Measurements from ENCODE around the gene SLC37A4. TPM values are rescaled to one million over a fixed set of nuclear protein-coding genes. Genes with fewer than 3 reads are reported as not detected.
"Not testable (repeated sequence)": the region's sequence is repeated elsewhere in the genome, so short reads cannot be mapped to it uniquely, and the experiment has no call there.

Gene SLC37A4
- total RNA-seq, 4 donors from 2014 or later: 18.2 to 253 (median 209) TPM

DNA sequence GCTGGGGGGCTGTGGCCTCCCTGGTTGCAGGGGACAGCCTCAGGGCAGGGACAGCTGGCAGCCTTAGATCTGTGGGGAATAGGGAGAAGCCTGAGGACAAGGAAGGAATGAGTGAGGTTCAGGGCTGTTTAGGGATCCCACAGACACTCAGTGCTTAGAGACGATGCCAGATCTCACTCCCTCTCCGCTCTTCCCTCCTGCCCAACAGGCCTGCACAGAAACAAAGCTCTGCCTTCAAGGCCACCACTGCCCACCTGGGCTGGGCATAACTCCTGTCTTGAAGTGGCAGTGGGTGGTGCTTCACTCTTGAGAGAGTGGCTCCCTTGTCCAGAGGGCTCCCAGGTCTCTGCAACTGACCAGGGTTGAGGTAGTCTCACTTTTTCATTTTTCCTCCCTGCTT lies 45.9 kb downstream of the SLC37A4 start:
- Histone ChIP-seq H3K9me3 (no peaks in the 10 kb centered on the region), H3K27me3 (no peaks in the 10 kb centered on the region), H3K27ac (no peak overlapping the region), H3K36me3 (no peaks in the 10 kb centered on the region), H3K4me1 (no peaks in the 10 kb centered on the region), H3K4me3 (no peak overlapping the region)
- TF ChIP-seq POLR2A (IDR thresholded peaks at IDR 0.05): no peak
- DNase-seq: no peak

DNA sequence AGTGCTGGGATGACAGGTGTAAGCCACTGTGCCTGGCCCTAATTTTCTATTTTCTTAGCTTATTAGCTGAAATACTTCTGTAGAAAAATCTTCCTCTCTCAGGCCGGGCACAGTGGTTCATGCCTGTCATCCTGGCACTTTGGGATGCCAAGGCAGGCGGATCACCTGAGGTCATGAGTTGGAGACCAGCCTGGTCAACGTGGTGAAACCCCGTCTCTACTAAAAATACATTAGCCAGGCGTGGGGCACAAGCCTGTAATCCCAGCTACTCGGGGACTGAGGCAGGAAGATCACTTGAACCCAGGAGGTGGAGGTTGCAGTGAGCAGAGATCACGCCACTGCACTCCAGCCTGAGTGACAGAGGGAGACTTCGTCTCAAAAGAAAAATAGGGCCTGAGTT lies 46.3 kb downstream of the SLC37A4 start:
- DNase-seq, H3K36me3 ChIP-seq, H3K27ac ChIP-seq, H3K4me3 ChIP-seq, H3K4me1 ChIP-seq, H3K9me3 ChIP-seq, H3K27me3 ChIP-seq: not testable (repeated sequence)

DNA sequence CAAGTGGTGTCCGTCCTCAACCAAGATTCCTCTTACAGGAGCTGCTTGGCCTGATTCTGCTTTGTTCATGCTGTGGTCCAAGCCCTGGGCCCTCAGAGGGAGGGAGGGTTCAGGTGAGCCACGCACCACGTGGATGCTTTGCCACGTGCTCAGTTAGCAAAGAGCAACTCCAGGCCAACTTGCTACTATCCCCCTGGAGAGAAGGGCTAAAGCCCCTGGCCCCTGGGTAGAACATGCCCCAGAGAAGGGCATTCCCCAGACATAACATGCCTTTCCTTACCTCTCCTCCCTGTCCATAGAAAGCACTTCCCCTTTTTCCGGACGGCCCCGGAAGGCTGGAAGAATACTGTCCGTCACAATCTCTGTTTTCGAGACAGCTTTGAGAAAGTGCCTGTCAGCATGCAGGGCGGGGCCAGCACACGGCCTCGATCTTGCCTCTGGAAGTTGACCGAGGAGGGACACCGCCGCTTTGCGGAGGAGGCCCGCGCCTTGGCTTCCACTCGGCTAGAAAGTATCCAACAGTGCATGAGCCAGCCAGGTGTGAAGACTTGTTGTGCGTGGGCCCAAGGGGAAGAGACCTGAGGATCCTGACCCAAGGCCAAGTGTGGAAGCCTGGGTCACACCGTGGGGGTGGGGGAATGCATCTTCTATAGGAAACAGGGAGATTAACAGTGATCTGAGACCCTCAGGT lies 50.3 kb downstream of the SLC37A4 start:
- no peaks in the 10 kb centered on the region for H3K27me3 ChIP-seq
- H3K9me3 ChIP-seq: no peaks in the 10 kb centered on the region
- H3K4me3 ChIP-seq: no peak overlapping the region
- peak in 1 of 3 donors; percentile 55 for DNase-seq
- H3K4me1 ChIP-seq: no peaks in the 10 kb centered on the region
- no peak overlapping the region for H3K27ac ChIP-seq
- TF ChIP-seq POLR2A (IDR thresholded peaks at IDR 0.05): no peak
- TF ChIP-seq, protein P1, sequence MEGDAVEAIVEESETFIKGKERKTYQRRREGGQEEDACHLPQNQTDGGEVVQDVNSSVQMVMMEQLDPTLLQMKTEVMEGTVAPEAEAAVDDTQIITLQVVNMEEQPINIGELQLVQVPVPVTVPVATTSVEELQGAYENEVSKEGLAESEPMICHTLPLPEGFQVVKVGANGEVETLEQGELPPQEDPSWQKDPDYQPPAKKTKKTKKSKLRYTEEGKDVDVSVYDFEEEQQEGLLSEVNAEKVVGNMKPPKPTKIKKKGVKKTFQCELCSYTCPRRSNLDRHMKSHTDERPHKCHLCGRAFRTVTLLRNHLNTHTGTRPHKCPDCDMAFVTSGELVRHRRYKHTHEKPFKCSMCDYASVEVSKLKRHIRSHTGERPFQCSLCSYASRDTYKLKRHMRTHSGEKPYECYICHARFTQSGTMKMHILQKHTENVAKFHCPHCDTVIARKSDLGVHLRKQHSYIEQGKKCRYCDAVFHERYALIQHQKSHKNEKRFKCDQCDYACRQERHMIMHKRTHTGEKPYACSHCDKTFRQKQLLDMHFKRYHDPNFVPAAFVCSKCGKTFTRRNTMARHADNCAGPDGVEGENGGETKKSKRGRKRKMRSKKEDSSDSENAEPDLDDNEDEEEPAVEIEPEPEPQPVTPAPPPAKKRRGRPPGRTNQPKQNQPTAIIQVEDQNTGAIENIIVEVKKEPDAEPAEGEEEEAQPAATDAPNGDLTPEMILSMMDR (IDR thresholded peaks at IDR 0.05): no peak
- no peaks in the 10 kb centered on the region for H3K36me3 ChIP-seq

DNA sequence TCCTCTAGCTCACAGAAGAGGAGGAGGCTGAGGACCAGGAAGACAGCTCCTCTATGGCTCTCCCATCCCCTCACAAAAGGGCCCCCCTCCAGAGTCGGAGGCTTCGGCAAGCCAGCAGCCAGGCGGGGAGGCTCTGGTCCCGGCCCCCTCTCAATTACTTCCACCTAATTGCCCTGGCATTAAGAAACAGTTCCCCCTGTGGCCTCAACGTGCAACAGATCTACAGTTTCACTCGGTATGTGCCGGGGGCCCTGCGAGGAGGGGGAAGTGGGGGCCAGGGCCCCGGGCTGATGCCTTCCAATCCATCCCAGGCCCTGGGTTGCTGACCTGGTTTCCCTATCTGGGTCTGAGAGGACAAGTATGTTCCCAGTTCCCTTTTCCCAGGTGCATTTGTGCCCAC lies 51.2 kb downstream of the SLC37A4 start:
- no peaks in the 10 kb centered on the region for H3K27me3 ChIP-seq
- H3K27ac ChIP-seq: no peak overlapping the region
- TF ChIP-seq POLR2A (IDR thresholded peaks at IDR 0.05): no peak
- TF ChIP-seq, protein P1 (IDR thresholded peaks at IDR 0.05): no peak
- H3K36me3 ChIP-seq: no peaks in the 10 kb centered on the region
- no peaks in the 10 kb centered on the region for H3K9me3 ChIP-seq
- no peaks in the 10 kb centered on the region for H3K4me1 ChIP-seq
- no peak overlapping the region for H3K4me3 ChIP-seq
- DNase-seq: no peak

DNA sequence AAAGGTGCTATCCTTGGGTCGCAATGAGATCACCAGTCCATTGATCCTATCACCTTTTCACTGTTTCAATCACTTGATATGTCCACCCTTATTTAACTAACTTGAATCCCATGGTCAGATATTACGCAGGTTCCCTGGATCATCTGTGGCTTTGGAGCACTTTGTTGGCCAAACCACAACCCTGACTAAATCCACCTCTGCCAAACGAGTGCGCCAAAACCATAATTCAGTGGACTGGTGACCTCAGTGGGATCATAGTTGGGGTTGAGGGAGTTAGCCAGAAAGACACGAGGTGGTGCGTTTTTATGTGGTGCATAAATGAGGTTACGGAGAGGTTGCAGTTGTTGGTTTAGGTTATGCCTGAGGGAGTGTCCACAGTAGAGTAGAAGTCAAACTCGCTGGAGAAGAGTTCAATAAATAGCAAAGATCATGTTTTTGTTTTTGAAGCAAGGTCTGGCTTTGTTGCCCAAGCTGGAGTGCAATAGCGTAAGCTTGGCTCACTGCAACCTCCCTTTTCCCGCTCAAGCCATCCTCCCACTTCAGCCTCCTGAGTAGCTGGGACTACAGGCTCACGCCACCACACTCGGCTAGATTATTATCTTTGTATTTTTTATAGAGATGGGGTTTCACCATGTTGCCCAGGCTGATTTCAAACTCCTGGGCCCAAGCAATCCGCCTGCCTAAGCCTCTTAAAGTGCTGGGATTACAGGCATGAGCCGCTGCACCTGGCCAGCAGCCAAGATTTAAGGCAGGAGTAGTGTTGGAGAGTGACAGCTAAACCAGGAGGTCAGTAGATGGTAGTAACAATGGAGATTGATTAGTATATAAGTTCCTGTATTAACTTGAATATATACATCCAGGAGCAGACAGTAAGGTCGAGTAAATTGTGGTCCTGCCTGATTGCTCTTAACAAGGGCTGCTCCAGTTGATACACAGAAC lies 54.6 kb downstream of the SLC37A4 start:
- DNase-seq: no peak
- Histone ChIP-seq H3K4me1 (no peaks in the 10 kb centered on the region), H3K36me3 (no peaks in the 10 kb centered on the region), H3K27ac (no peak overlapping the region), H3K4me3 (no peak overlapping the region), H3K9me3 (no peaks in the 10 kb centered on the region), H3K27me3 (no peaks in the 10 kb centered on the region)
- no peak for TF ChIP-seq POLR2A (IDR thresholded peaks at IDR 0.05)
- TF ChIP-seq, protein P1 (IDR thresholded peaks at IDR 0.05): no peak

Small RNA genes lying within 50 kb of the gene (small RNA-seq; reads per million reads assigned to genes)
- 0 reads per million in 2 donors for gene AP003392.2
- gene RF00017: 0 reads per million in 2 donors
- 0 reads per million in 2 donors for gene RF00019

Other genes starting within 250 kb of the SLC37A4 start
- gene DDX6, start 239.7 kb downstream of the SLC37A4 start, total RNA-seq: 10 to 100 TPM; 65.0 to 95.7 (median 93.0) TPM
- 1 to 10 TPM in 2 of 4 donors, under 1 TPM in 1, not detected in 1; 0.66 to 7.4 (median 1.1) TPM for gene CXCR5, start 147.0 kb downstream of the SLC37A4 start, total RNA-seq
- 10 to 100 TPM; 26.4 to 51.3 (median 34.1) TPM for gene BCL9L, start 105.0 kb downstream of the SLC37A4 start, total RNA-seq
- gene UPK2, start 74.6 kb downstream of the SLC37A4 start, total RNA-seq: not detected
- gene FOXR1, start 59.1 kb downstream of the SLC37A4 start, total RNA-seq: not detected
- 100 to 1,000 TPM in 3 of 4 donors, 10 to 100 TPM in 1; 66.4 to 192 (median 105) TPM for gene CENATAC, start 32.7 kb downstream of the SLC37A4 start, total RNA-seq
- gene RPS25, start 12.5 kb downstream of the SLC37A4 start, total RNA-seq: 1,000 to 10,000 TPM in 1 of 4 donors, 100 to 1,000 TPM in 3; 369 to 1,310 (median 750) TPM
- gene TRAPPC4, start 12.1 kb downstream of the SLC37A4 start, total RNA-seq: 100 to 1,000 TPM in 1 of 4 donors, 10 to 100 TPM in 3; 52.8 to 104 (median 77.8) TPM
- gene HYOU1, start 26.3 kb upstream of the SLC37A4 start, total RNA-seq: 10 to 100 TPM; 65.2 to 97.7 (median 66.9) TPM
- gene VPS11, start 36.9 kb upstream of the SLC37A4 start, total RNA-seq: 10 to 100 TPM; 26.3 to 72.6 (median 37.2) TPM
- gene HMBS, start 54.0 kb upstream of the SLC37A4 start, total RNA-seq: 10 to 100 TPM; 10.7 to 21.7 (median 15.0) TPM
- 10 to 100 TPM; 10.7 to 38.6 (median 33.1) TPM for gene DPAGT1, start 71.0 kb upstream of the SLC37A4 start, total RNA-seq
- gene C2CD2L, start 76.5 kb upstream of the SLC37A4 start, total RNA-seq: 100 to 1,000 TPM in 1 of 4 donors, 10 to 100 TPM in 3; 13.2 to 107 (median 81.8) TPM
- 10 to 100 TPM; 28.1 to 67.9 (median 49.0) TPM for gene HINFP, start 90.7 kb upstream of the SLC37A4 start, total RNA-seq
- gene ABCG4, start 118.2 kb upstream of the SLC37A4 start, total RNA-seq: not detected
- 10 to 100 TPM in 3 of 4 donors, 1 to 10 TPM in 1; 8.3 to 28.6 (median 21.3) TPM for gene NLRX1, start 137.8 kb upstream of the SLC37A4 start, total RNA-seq
- gene NHERF4, start 154.6 kb upstream of the SLC37A4 start, total RNA-seq: 100 to 1,000 TPM in 3 of 4 donors, 10 to 100 TPM in 1; 31.4 to 222 (median 173) TPM
- 10 to 100 TPM; 11.1 to 20.6 (median 15.9) TPM for gene CBL, start 175.5 kb upstream of the SLC37A4 start, total RNA-seq

Data from Peyer's patch (tissue), 4 donors.